Brain microvascular endothelial cell (primary cell): ENCODE measurements around the gene AKT3.

ENCODE experiments used
- DNase-seq: peaks from one replicate; pipeline ENCODE4 v3.0.0-alpha.2; 2020
- H3K27ac ChIP-seq: fragments of 250-450 bp; sonication (Bioruptor Pico); 2 replicates; pipeline ENCODE4 v1.5.1; 2020; ENCODE audit warnings: mild to moderate bottlenecking, moderate library complexity
- H3K27me3 ChIP-seq: fragments of 250-450 bp; sonication (Bioruptor Pico); replicated peaks from 2 replicates; pipeline ENCODE4 v1.5.1; 2020; ENCODE audit warnings: mild to moderate bottlenecking
- H3K36me3 ChIP-seq: fragments of 250-450 bp; sonication (Bioruptor Pico); replicated peaks from 2 replicates; pipeline ENCODE4 v1.5.1; 2020; ENCODE audit warnings: mild to moderate bottlenecking
- H3K4me3 ChIP-seq: 2 replicates; pipeline ENCODE4 v1.5.1; 2011; ENCODE audit warnings: low read depth, mild to moderate bottlenecking, control low read depth, low read length, moderate library complexity
- in situ Hi-C: cut with HindIII; loops from 2 replicates; pipeline ENCODE4 v1.10.0; 2017; ENCODE audit warnings: low sequenced_read_pairs, low pct_ligation_motif_present
- TF ChIP-seq, protein P1 (sequence below): IDR thresholded peaks from 2 replicates; pipeline ENCODE4 v1.5.1; 2011; ENCODE audit warnings: low read depth, mild to moderate bottlenecking, moderate library complexity, low read length, control low read depth, inconsistent platforms; ENCODE audit errors: missing control alignments

AKT3 gene

DNA sequence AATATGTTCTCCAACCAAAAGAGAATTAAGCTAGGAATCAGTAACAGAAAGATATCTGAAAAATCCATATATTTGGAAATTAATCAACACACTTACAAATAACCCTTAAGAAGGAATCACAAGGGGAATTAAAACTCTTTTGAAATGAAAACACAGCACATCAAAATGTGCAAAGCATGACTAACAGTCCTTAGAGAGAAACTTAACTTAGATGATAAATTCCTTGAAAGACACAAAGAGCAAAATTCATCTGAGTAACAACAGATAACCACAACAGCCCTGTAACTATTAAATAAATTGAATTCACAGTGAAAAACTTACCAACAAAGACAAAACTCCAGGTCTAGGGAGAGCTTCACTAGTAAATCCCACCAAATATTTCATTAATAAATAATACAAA, 310.4 kb downstream of the AKT3 start:
- Histone ChIP-seq H3K36me3 (no peaks in the 10 kb centered on the region), H3K4me3 (no peak overlapping the region), H3K27me3 (no peaks in the 10 kb centered on the region), H3K27ac (no peak overlapping the region)
- in situ Hi-C loops: no loop called here
- no peak for DNase-seq
- TF ChIP-seq, protein P1, sequence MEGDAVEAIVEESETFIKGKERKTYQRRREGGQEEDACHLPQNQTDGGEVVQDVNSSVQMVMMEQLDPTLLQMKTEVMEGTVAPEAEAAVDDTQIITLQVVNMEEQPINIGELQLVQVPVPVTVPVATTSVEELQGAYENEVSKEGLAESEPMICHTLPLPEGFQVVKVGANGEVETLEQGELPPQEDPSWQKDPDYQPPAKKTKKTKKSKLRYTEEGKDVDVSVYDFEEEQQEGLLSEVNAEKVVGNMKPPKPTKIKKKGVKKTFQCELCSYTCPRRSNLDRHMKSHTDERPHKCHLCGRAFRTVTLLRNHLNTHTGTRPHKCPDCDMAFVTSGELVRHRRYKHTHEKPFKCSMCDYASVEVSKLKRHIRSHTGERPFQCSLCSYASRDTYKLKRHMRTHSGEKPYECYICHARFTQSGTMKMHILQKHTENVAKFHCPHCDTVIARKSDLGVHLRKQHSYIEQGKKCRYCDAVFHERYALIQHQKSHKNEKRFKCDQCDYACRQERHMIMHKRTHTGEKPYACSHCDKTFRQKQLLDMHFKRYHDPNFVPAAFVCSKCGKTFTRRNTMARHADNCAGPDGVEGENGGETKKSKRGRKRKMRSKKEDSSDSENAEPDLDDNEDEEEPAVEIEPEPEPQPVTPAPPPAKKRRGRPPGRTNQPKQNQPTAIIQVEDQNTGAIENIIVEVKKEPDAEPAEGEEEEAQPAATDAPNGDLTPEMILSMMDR: no peak

DNA sequence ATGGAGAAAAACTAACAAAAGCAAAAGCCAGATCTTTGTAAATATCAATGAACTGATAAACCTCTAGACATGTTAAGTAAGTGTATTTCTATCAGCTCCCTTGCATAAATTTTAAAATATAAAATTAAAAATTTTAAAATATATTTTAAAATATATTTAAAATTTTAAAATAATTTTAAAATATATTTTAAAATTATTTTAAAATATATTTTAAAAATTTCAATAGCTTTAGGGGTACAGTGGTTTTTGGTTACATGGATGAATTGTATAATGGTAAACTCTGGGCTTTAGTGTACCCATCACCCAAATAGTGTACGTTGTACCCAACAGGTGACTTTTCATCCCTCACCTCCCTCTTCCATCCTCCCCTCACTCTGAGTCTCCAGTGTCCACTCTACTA, 315.0 kb downstream of the AKT3 start:
- Histone ChIP-seq H3K27me3 (no peaks in the 10 kb centered on the region), H3K4me3 (no peak overlapping the region), H3K27ac (no peak overlapping the region), H3K36me3 (no peaks in the 10 kb centered on the region)
- TF ChIP-seq, protein P1: no peak
- DNase-seq: no peak
- in situ Hi-C loops: no loop called here

DNA sequence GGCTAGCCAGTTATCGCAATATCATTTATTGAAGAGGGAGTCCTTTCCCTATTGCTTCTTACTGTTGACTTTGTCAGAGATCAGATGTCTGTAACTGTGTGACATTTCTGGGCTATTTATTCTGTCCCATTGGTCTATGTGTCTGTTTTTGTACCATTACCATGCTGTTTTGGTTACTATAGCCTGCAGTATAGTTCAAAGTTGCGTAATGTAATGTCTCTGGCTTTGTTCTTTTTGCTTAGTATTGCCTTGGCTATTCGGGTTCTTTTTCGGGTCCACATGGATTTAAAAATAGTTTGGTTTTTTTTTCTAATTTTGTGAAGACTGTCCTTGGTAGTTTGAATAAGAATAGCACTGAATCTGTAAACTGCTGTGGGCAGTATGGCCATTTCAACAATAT, 320.5 kb downstream of the AKT3 start:
- in situ Hi-C loops: no loop called here
- DNase-seq: no peak
- Histone ChIP-seq H3K36me3 (no peaks in the 10 kb centered on the region), H3K27ac (no peak overlapping the region), H3K27me3 (no peaks in the 10 kb centered on the region), H3K4me3 (no peak overlapping the region)
- TF ChIP-seq, protein P1: no peak

DNA sequence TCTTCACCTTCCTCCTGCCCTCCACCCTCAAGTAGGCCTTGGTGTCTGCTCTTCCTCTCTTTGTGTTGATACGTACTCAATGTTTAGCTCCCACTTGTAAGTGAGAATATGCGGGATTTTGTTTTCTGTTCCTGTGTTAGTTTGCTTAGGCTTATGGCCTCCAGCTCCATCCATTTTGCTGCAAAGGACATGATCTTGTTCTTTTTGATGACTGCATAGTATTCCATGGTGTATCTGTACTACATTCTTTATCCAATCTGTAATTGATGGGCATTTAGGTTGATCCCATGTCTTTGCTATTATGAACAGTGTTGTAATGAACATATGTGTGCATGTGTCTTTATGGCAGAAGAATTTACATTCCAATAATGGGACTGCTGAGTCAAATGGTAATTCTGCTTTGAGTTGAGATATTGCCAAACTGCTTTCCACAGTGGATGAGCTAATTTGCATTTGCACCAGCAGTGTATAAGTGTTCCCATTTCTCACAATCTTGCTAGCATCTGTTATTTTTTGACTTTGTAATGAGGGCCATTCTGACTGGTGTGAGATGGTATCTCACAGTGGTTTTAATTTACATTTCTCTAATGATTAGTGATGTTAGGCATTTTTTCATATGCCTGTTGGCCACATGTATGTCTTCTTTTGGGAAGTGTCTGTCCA, 321.5 kb downstream of the AKT3 start:
- DNase-seq: no peak
- H3K27me3 ChIP-seq: no peaks in the 10 kb centered on the region
- no peak overlapping the region for H3K27ac ChIP-seq
- no peaks in the 10 kb centered on the region for H3K36me3 ChIP-seq
- TF ChIP-seq, protein P1: no peak
- in situ Hi-C loops: no loop called here
- H3K4me3 ChIP-seq: no peak overlapping the region

DNA sequence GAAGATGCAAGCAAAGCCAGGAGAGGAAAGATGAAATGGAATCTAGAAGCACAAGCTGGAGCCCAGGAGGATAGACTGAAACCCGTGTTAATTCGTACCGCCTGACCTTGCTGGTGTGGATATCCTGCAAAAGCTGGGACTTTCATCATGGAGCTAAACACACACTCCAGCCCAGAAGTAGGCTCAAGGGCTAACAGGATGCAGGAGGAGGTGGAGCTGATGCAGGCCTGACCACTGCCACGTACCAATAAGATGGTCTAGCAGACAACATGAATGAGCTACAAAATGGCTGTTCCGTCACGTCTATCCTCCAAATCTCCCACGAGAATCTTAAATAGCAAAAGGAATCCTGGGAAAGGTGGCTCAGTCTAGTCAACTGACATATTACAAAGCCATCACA, 323.9 kb downstream of the AKT3 start:
- Histone ChIP-seq H3K36me3 (no peaks in the 10 kb centered on the region), H3K27ac (no peak overlapping the region), H3K4me3 (no peak overlapping the region), H3K27me3 (no peaks in the 10 kb centered on the region)
- TF ChIP-seq, protein P1: no peak
- no peak for DNase-seq
- in situ Hi-C loops: no loop called here

DNA sequence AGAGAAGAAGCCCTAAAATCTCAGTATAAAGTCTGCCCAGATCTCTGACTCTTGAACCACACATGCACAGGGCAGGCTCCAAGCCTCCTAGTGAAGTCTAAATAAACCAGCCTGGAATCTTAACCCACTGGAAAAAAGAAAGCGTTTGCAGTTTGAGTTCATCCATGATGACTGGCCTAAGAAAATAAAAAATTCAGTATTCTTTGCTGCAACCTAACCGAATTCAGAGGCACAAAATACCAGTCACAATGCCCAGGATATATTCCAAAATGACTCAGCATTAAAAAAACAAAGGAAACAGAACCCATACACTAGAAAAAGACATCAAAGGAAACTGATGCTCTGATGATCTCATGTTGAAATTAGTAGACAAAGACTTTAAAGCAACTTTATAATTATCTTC, 325.0 kb downstream of the AKT3 start:
- Histone ChIP-seq H3K36me3 (no peaks in the 10 kb centered on the region), H3K27me3 (no peaks in the 10 kb centered on the region), H3K27ac (peak overlapping the region; percentile 64), H3K4me3 (no peak overlapping the region)
- DNase-seq: peak; percentile 53
- in situ Hi-C loops: no loop called here
- TF ChIP-seq, protein P1: no peak
